Thyroid gland (tissue), 4 donors: ENCODE data around the gene RELB.

Experiments
- CTCF ChIP-seq, 6 experiments: fragments of 200-600 bp in 3 of 6; fragments of 450-650 bp in 3 of 6; sonication (generic) in 3 of 6; IDR thresholded peaks; one replicate each; pipeline ENCODE4 v1.5.1; 2016 to 2019; ENCODE audit warnings: antibody characterized with exemption in 6 of 6, mild to moderate bottlenecking in 2 of 6, inconsistent platforms in 1 of 6, moderate library complexity in 1 of 6
- POLR2A ChIP-seq, 2 donors: fragments of 450-650 bp; IDR thresholded peaks; one replicate each; pipeline ENCODE4 v1.6.1; 2017; ENCODE audit warnings: antibody characterized with exemption in 2 of 2, mild to moderate bottlenecking in 2 of 2, moderate library complexity in 1 of 2

- TF ChIP-seq CTCF (IDR thresholded peaks at IDR 0.05) (no peak), POLR2A (IDR thresholded peaks at IDR 0.05) (no peak)
These were observed 3.2 kb upstream of the RELB start for GRCh38 chr19:44998025-44998424.
